Measurements from ENCODE around the gene NEDD4L. TPM values are rescaled to one million over a fixed set of nuclear protein-coding genes. Genes with fewer than 3 reads are reported as not detected.

NEDD4L gene
- total and polyA plus RNA-seq, 5 donors from 2014 or later, result 4.4 to 19.6 (median 7.8) TPM

DNA sequence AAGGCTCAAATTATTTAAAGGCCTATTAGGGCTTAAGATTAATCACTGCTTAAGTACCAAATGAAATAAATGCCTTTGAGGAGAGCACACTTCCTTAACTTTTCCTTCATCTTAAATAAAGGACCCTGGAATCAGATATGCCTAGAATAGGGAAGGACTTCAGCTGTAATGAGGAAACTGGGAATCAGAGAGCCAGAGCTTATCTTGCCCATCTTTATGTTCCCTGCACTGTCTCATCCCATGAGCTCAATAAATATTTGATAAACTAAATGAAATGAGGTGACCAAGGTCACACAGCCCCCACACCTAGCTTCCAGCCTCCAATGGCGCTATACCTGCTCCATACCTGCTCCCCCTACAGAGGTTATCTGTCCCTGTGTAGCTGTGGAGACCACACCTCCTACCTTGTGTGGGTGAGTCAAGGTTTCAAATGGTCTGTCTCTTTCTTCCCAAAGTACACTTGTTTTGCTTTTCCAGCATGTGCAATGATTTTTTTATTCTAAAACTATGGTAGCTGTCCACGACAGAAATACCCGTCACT is 23.4 kb upstream of the NEDD4L start:
- Mint-ChIP-seq H3K9me3 (peaks cover 0 to 6% (median 0%) of the 10 kb centered on the region in 7 donors), H3K4me3 (no peak overlapping the region), H3K36me3 (no peaks in the 10 kb centered on the region), H3K27ac (peak overlapping the region in 1 of 3 donors; percentile 11), H3K4me1 (no peaks in the 10 kb centered on the region), H3K27me3 (peaks cover 11% of the 10 kb centered on the region)
- Histone ChIP-seq H3K9me3 (ENCODE audit: control insufficient read depth in 2 of 2, low read length in 2 of 2) (no peaks in the 10 kb centered on the region), H3K27ac (ENCODE audit: insufficient read depth, low read length, poor library complexity, severe bottlenecking) (no peak overlapping the region), H3K4me1 (ENCODE audit: control insufficient read depth, insufficient read depth, low read length, poor library complexity, severe bottlenecking) (no peaks in the 10 kb centered on the region), H3K36me3 (ENCODE audit: control insufficient read depth, insufficient read depth, low read length) (no peaks in the 10 kb centered on the region), H3K4me3 (ENCODE audit: low read depth, low read length) (no peak overlapping the region), H3K27me3 (ENCODE audit: control insufficient read depth, insufficient read depth, low read length) (no peaks in the 10 kb centered on the region)
- ATAC-seq (ENCODE audit: low read depth in 2 of 2) (no peak), DNase-seq (no peak)

DNA sequence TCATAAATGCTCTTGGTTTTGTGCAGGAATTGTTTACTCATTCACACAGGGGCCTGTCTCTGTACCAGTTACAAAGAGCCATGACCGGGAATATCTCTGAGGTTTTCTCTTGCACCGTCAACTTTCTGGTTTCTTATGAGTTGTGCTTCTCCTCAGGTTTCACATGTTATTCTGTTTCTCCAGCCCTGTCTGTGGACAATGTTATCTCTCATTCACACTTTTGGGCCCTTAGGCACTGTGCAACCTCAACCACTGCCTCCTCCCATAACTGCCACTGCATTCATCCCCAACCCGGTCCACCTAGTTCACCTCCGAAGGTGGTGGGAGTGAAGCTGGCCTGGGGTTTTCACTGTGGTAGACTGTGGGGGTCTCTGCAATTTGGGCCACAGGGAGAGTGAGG is 22.5 kb upstream of the NEDD4L start:
- ATAC-seq (ENCODE audit: low read depth in 2 of 2), result no peak
- no peaks in the 10 kb centered on the region for H3K36me3 ChIP-seq (ENCODE audit: control insufficient read depth, insufficient read depth, low read length)
- no peak overlapping the region for H3K27ac ChIP-seq (ENCODE audit: insufficient read depth, low read length, poor library complexity, severe bottlenecking)
- no peaks in the 10 kb centered on the region for H3K9me3 ChIP-seq (ENCODE audit: control insufficient read depth in 2 of 2, low read length in 2 of 2)
- Mint-ChIP-seq H3K36me3 (no peaks in the 10 kb centered on the region), H3K4me1 (no peaks in the 10 kb centered on the region), H3K27ac (no peak overlapping the region), H3K9me3 (no peaks in the 10 kb centered on the region), H3K4me3 (no peak overlapping the region), H3K27me3 (peaks cover 11% of the 10 kb centered on the region)
- H3K27me3 ChIP-seq (ENCODE audit: control insufficient read depth, insufficient read depth, low read length), result no peaks in the 10 kb centered on the region
- DNase-seq, result no peak
- no peak overlapping the region for H3K4me3 ChIP-seq (ENCODE audit: low read depth, low read length)
- no peaks in the 10 kb centered on the region for H3K4me1 ChIP-seq (ENCODE audit: control insufficient read depth, insufficient read depth, low read length, poor library complexity, severe bottlenecking)

DNA sequence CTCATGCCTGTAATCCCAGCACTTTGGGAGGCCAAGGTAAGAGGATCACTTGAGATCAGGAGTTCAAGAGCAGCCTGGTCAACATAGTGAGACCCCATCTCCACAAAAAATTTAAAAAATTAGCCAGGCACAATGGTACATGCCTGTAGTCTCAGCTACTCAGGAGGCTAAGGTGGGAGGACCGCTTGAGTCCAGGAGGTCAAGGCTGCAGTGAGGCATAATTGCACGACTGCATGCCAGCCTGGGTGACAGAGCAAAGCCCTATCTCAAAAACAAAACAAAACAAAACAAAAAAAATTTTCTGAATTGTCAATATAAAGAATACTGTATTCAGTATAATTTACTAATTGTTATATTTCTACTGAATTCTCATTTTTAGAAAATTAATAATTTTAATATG is 20.9 kb upstream of the NEDD4L start:
- Histone ChIP-seq H3K4me3 (ENCODE audit: low read depth, low read length) (no peak overlapping the region), H3K4me1 (ENCODE audit: control insufficient read depth, insufficient read depth, low read length, poor library complexity, severe bottlenecking) (no peaks in the 10 kb centered on the region), H3K27me3 (ENCODE audit: control insufficient read depth, insufficient read depth, low read length) (peaks cover 4% of the 10 kb centered on the region), H3K9me3 (ENCODE audit: control insufficient read depth in 2 of 2, low read length in 2 of 2) (no peaks in the 10 kb centered on the region), H3K36me3 (ENCODE audit: control insufficient read depth, insufficient read depth, low read length) (no peaks in the 10 kb centered on the region), H3K27ac (ENCODE audit: insufficient read depth, low read length, poor library complexity, severe bottlenecking) (no peak overlapping the region)
- no peak for DNase-seq
- Mint-ChIP-seq H3K4me1 (no peaks in the 10 kb centered on the region), H3K4me3 (no peak overlapping the region), H3K9me3 (no peaks in the 10 kb centered on the region), H3K27me3 (peaks cover 11% of the 10 kb centered on the region), H3K36me3 (no peaks in the 10 kb centered on the region), H3K27ac (no peak overlapping the region)
- ATAC-seq (ENCODE audit: low read depth in 2 of 2), result no peak

DNA sequence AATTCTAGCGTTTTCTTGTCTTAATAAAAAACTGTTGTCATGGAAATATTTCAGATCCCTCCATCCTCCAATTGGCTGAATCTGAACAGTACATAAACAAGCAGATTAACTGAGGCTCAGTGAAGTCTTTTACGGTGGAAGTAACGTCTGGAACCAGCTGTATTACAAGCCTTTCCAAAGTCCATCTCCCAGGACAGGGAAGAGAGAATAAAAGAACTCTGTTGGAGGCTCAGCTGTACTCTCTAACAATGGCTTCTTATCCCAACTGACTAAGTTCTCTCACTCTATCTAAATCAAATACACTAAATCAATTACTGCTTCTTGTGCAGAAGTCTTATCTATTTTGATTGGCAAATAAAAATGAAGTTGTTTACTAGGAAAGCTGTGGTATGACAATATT is 19.9 kb upstream of the NEDD4L start:
- H3K4me3 Mint-ChIP-seq, result no peak overlapping the region
- no peak for ATAC-seq (ENCODE audit: low read depth in 2 of 2)

DNA sequence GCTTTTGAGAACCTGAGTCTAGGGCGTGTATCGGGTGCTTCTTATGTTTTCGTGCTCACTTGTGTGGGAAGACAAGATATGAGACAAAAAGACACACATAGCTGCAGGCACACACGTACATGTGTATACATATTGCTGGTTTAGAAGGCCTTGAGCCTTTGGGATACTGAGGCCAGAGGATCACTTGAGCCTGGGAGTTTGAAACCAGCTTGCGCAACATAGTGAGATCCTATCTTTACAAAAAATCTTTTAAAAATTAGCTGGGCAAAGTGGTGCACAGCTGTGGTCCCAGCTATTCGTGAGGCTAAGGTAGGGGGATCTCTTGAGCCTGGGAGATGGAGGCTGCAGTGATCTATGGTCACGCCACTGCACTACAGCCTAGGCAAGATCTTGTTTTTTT is 18.8 kb upstream of the NEDD4L start:
- ATAC-seq (ENCODE audit: low read depth in 2 of 2), result no peak
- Histone ChIP-seq H3K4me1 (ENCODE audit: control insufficient read depth, insufficient read depth, low read length, poor library complexity, severe bottlenecking) (no peaks in the 10 kb centered on the region), H3K9me3 (ENCODE audit: control insufficient read depth in 2 of 2, low read length in 2 of 2) (no peaks in the 10 kb centered on the region), H3K27me3 (ENCODE audit: control insufficient read depth, insufficient read depth, low read length) (peaks cover 4% of the 10 kb centered on the region), H3K4me3 (ENCODE audit: low read depth, low read length) (no peak overlapping the region), H3K27ac (ENCODE audit: insufficient read depth, low read length, poor library complexity, severe bottlenecking) (no peak overlapping the region), H3K36me3 (ENCODE audit: control insufficient read depth, insufficient read depth, low read length) (no peaks in the 10 kb centered on the region)
- H3K4me3 Mint-ChIP-seq, result no peak overlapping the region
- H3K27me3 Mint-ChIP-seq, result peaks cover 11% of the 10 kb centered on the region
- H3K27ac Mint-ChIP-seq, result no peak overlapping the region
- H3K36me3 Mint-ChIP-seq, result no peaks in the 10 kb centered on the region
- no peaks in the 10 kb centered on the region for H3K9me3 Mint-ChIP-seq
- H3K4me1 Mint-ChIP-seq, result no peaks in the 10 kb centered on the region
- no peak for DNase-seq

More for the DNA sequence above, 19.9 kb upstream of the NEDD4L start:
- Histone ChIP-seq H3K36me3 (ENCODE audit: control insufficient read depth, insufficient read depth, low read length) (no peaks in the 10 kb centered on the region), H3K9me3 (ENCODE audit: control insufficient read depth in 2 of 2, low read length in 2 of 2) (no peaks in the 10 kb centered on the region), H3K27me3 (ENCODE audit: control insufficient read depth, insufficient read depth, low read length) (peaks cover 4% of the 10 kb centered on the region), H3K4me3 (ENCODE audit: low read depth, low read length) (no peak overlapping the region), H3K4me1 (ENCODE audit: control insufficient read depth, insufficient read depth, low read length, poor library complexity, severe bottlenecking) (no peaks in the 10 kb centered on the region), H3K27ac (ENCODE audit: insufficient read depth, low read length, poor library complexity, severe bottlenecking) (no peak overlapping the region)
- H3K27me3 Mint-ChIP-seq, result peaks cover 11% of the 10 kb centered on the region
- no peak overlapping the region for H3K27ac Mint-ChIP-seq
- no peaks in the 10 kb centered on the region for H3K9me3 Mint-ChIP-seq
- H3K36me3 Mint-ChIP-seq, result no peaks in the 10 kb centered on the region
- no peak for DNase-seq
- H3K4me1 Mint-ChIP-seq, result no peaks in the 10 kb centered on the region

DNA sequence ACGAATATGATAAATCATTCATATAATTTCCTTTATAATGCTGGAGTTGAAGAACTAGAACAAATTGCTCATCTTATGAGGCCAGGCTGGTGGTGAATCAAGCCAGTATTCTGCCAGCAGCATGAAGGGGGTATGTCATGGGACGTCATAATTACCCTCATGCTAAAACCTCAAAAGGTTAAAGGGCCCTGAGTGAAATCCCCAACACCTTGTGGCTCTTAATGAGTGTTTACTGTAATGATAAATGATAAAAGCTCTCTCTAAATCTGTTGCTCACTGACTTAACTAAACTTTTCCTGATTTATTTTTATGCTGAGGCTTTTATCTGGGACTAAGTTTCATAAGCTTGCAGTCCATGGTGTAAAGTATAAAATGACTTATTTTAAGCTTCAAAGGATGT is 18.3 kb upstream of the NEDD4L start:
- DNase-seq (no peak), ATAC-seq (ENCODE audit: low read depth in 2 of 2) (no peak)
- Mint-ChIP-seq H3K9me3 (no peaks in the 10 kb centered on the region), H3K27ac (no peak overlapping the region), H3K4me3 (no peak overlapping the region), H3K27me3 (peaks cover 11% of the 10 kb centered on the region), H3K4me1 (no peaks in the 10 kb centered on the region), H3K36me3 (no peaks in the 10 kb centered on the region)
- no peaks in the 10 kb centered on the region for H3K9me3 ChIP-seq (ENCODE audit: control insufficient read depth in 2 of 2, low read length in 2 of 2)
- H3K36me3 ChIP-seq (ENCODE audit: control insufficient read depth, insufficient read depth, low read length), result no peaks in the 10 kb centered on the region
- H3K27me3 ChIP-seq (ENCODE audit: control insufficient read depth, insufficient read depth, low read length), result peaks cover 4% of the 10 kb centered on the region
- no peaks in the 10 kb centered on the region for H3K4me1 ChIP-seq (ENCODE audit: control insufficient read depth, insufficient read depth, low read length, poor library complexity, severe bottlenecking)
- H3K4me3 ChIP-seq (ENCODE audit: low read depth, low read length), result no peak overlapping the region
- no peak overlapping the region for H3K27ac ChIP-seq (ENCODE audit: insufficient read depth, low read length, poor library complexity, severe bottlenecking)

DNA sequence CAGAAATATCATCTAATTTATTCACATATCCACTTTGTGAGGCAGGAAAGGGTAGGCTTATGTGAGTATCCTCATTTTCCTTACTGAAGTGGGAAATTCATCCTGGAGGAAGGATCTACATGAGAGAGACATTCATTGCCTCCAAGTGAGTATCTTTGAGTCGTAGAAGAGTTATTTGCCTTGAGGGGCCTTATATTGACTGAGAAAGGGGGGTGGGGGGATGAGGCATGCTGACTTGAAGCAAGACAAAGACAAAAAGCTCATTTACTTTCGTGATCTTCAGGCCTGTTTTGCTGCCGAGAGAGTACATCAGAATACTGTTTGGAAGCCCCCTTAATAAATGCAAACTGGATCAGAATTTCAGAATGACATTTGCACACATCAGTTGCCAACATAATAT is 17.6 kb upstream of the NEDD4L start:
- no peak for ATAC-seq (ENCODE audit: low read depth in 2 of 2)
- no peaks in the 10 kb centered on the region for H3K9me3 ChIP-seq (ENCODE audit: control insufficient read depth in 2 of 2, low read length in 2 of 2)
- peaks cover 11% of the 10 kb centered on the region for H3K27me3 Mint-ChIP-seq

DNA sequence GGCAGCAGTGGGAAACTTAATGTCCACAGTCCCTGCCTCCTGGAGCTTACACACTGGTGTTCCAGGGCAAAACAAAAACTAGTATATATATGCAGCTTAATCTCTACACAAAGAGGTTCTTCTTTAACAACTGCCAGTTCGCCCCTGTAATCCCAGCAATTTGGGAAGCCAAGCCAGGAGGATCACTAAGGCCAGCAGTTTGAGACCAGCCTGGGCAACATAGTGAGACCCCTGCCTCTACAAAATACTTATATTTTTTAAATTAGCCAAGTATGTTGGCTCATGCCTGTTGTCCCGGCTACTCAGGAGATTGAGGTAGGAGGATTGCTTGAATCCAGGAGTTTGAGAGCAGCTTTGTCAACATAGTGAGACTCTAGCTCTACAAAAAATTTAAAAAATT is 17.2 kb upstream of the NEDD4L start:
- Mint-ChIP-seq H3K4me3 (no peak overlapping the region), H3K9me3 (no peaks in the 10 kb centered on the region), H3K36me3 (no peaks in the 10 kb centered on the region), H3K4me1 (no peaks in the 10 kb centered on the region), H3K27ac (no peak overlapping the region), H3K27me3 (peaks cover 15% of the 10 kb centered on the region)
- Histone ChIP-seq H3K27ac (ENCODE audit: insufficient read depth, low read length, poor library complexity, severe bottlenecking) (no peak overlapping the region), H3K36me3 (ENCODE audit: control insufficient read depth, insufficient read depth, low read length) (no peaks in the 10 kb centered on the region), H3K4me3 (ENCODE audit: low read depth, low read length) (no peak overlapping the region), H3K27me3 (ENCODE audit: control insufficient read depth, insufficient read depth, low read length) (peaks cover 4% of the 10 kb centered on the region), H3K9me3 (ENCODE audit: control insufficient read depth in 2 of 2, low read length in 2 of 2) (no peaks in the 10 kb centered on the region), H3K4me1 (ENCODE audit: control insufficient read depth, insufficient read depth, low read length, poor library complexity, severe bottlenecking) (no peaks in the 10 kb centered on the region)
- DNase-seq (no peak), ATAC-seq (ENCODE audit: low read depth in 2 of 2) (no peak)

More for the DNA sequence above, 17.6 kb upstream of the NEDD4L start:
- no peak overlapping the region for H3K4me3 Mint-ChIP-seq
- no peaks in the 10 kb centered on the region for H3K36me3 Mint-ChIP-seq
- no peak overlapping the region for H3K4me3 ChIP-seq (ENCODE audit: low read depth, low read length)
- no peaks in the 10 kb centered on the region for H3K9me3 Mint-ChIP-seq
- no peaks in the 10 kb centered on the region for H3K4me1 ChIP-seq (ENCODE audit: control insufficient read depth, insufficient read depth, low read length, poor library complexity, severe bottlenecking)
- H3K27ac Mint-ChIP-seq, result no peak overlapping the region
- H3K4me1 Mint-ChIP-seq, result no peaks in the 10 kb centered on the region
- DNase-seq, result no peak
- H3K36me3 ChIP-seq (ENCODE audit: control insufficient read depth, insufficient read depth, low read length), result no peaks in the 10 kb centered on the region
- peaks cover 4% of the 10 kb centered on the region for H3K27me3 ChIP-seq (ENCODE audit: control insufficient read depth, insufficient read depth, low read length)
- H3K27ac ChIP-seq (ENCODE audit: insufficient read depth, low read length, poor library complexity, severe bottlenecking), result no peak overlapping the region

Data from CD4-positive, CD25-positive, alpha-beta regulatory T cell (primary cell).